HepG2 (cell line): ENCODE results near the gene ACAA2. TPM values are rescaled to one million over a fixed set of nuclear protein-coding genes. Genes with fewer than 3 reads are reported as not detected.

Experiments
- ARNT ChIP-seq: fragments of 450-650 bp; IDR thresholded peaks from 2 replicates; pipeline ENCODE4 v1.6.1; 2017
- ATM ChIP-seq: fragments of 450-650 bp; IDR thresholded peaks from 2 replicates; pipeline ENCODE4 v1.7.1; 2017; ENCODE audit warnings: mild to moderate bottlenecking, borderline replicate concordance
- ESRRA ChIP-seq: sonication (generic); formaldehyde crosslinking; IDR thresholded peaks from 2 replicates; pipeline ENCODE4 v1.5.1; 2020; ENCODE audit warnings: mild to moderate bottlenecking, low read depth, missing genetic modification reagents
- FOXJ3 ChIP-seq: sonication (generic); formaldehyde crosslinking; IDR thresholded peaks from 2 replicates; pipeline ENCODE4 v1.4.0; 2020; ENCODE audit warnings: missing genetic modification reagents, mild to moderate bottlenecking, borderline replicate concordance
- HES4 ChIP-seq: sonication (generic); formaldehyde crosslinking; IDR thresholded peaks from 2 replicates; pipeline ENCODE4 v1.9.0; 2021; ENCODE audit warnings: mild to moderate bottlenecking, missing genetic modification reagents, borderline replicate concordance
- NR3C1 ChIP-seq: sonication (generic); formaldehyde crosslinking; IDR thresholded peaks from 2 replicates; pipeline ENCODE4 v1.4.0; 2020; ENCODE audit warnings: missing genetic modification reagents
- PAXIP1 ChIP-seq: sonication (generic); formaldehyde crosslinking; conservative IDR thresholded peaks from 2 replicates; pipeline ENCODE4 v1.4.0; 2020; ENCODE audit warnings: mild to moderate bottlenecking, missing genetic modification reagents, moderate library complexity
- PITX1 ChIP-seq: sonication (generic); formaldehyde crosslinking; IDR thresholded peaks from 2 replicates; pipeline ENCODE4 v1.5.1; 2020; ENCODE audit warnings: mild to moderate bottlenecking, missing genetic modification reagents
- PRDM10 ChIP-seq: sonication (generic); formaldehyde crosslinking; IDR thresholded peaks from 2 replicates; pipeline ENCODE4 v1.4.0; 2020; ENCODE audit warnings: low read depth, missing genetic modification reagents
- THAP7 ChIP-seq: sonication (generic); formaldehyde crosslinking; IDR thresholded peaks from 2 replicates; pipeline ENCODE4 v1.8.1; 2023; ENCODE audit warnings: mild to moderate bottlenecking, missing genetic modification reagents
- ZC3H13 ChIP-seq: sonication (generic); formaldehyde crosslinking; IDR thresholded peaks from 2 replicates; pipeline ENCODE4 v1.8.1; 2023; ENCODE audit warnings: mild to moderate bottlenecking, missing genetic modification reagents, moderate library complexity
- ZFY ChIP-seq: sonication (generic); formaldehyde crosslinking; IDR thresholded peaks from 2 replicates; pipeline ENCODE4 v1.4.0; 2020; ENCODE audit warnings: missing genetic modification reagents
- ZHX1 ChIP-seq: sonication (generic); formaldehyde crosslinking; IDR thresholded peaks from 2 replicates; pipeline ENCODE4 v1.8.1; 2022; ENCODE audit warnings: low read depth, mild to moderate bottlenecking, missing genetic modification reagents
- ZNF20 ChIP-seq: sonication (generic); formaldehyde crosslinking; IDR thresholded peaks from 2 replicates; pipeline ENCODE4 v1.4.0; 2020; ENCODE audit warnings: mild to moderate bottlenecking, moderate library complexity, missing genetic modification reagents
- ZNF512 ChIP-seq: sonication (generic); formaldehyde crosslinking; IDR thresholded peaks from 2 replicates; pipeline ENCODE4 v1.4.0; 2020; ENCODE audit warnings: mild to moderate bottlenecking, missing genetic modification reagents
- polyA plus RNA-seq, 8 experiments: library from polyadenylated mRNA; depleted of rRNA in 3 of 8; stranded (reverse) in 7 of 8; unstranded in 1 of 8; fragments of >200 nt; fragmentation: Illumina TruSeq in 4 of 8; extraction: Trizol in 4 of 8; gene quantifications; 2 replicates each; pipeline versions ENCODE4 v1.2.1 to v1.2.3, GENCODE V29; 2011 to 2016; ENCODE audit warnings: low read depth in 4 of 8, missing spikeins in 1 of 8, mixed read lengths in 1 of 8; ENCODE audit not compliant: insufficient read depth in 1 of 8
- total RNA-seq, 5 experiments: library from RNA; depleted of rRNA; stranded (reverse); fragments of >200 nt; fragmentation: Illumina TruSeq; extraction: Trizol; gene quantifications; 2 replicates each; pipeline ENCODE4 v1.2.3, GENCODE V29; 2016; ENCODE audit warnings: low read depth in 1 of 5

Gene ACAA2
- total and polyA plus RNA-seq, 2 of the 13 experiments (the other 11 are each of a cell fraction or from before 2014, with no cell fraction given): 51.6 to 182 TPM

GRCh38 chr18:49813319-49814146 is at the start of gene ACAA2 (continued):
- peak; percentile 23; the same call in 1 of the 2 replicates for TF ChIP-seq ZHX1 (CRISPR knock-in tag)
- no peak for TF ChIP-seq ZC3H13 (CRISPR knock-in tag)
- TF ChIP-seq ARNT: no peak
- no peak for TF ChIP-seq NR3C1 (CRISPR knock-in tag)
- TF ChIP-seq ESRRA: peak; percentile 14; the same call in 1 of the 2 replicates
- no peak; the same call in 1 of the 2 replicates for TF ChIP-seq ZNF512 (CRISPR knock-in tag)
- peak; percentile 37; the same call in 1 of the 2 replicates for TF ChIP-seq HES4
- TF ChIP-seq PITX1 (CRISPR knock-in tag): peak; percentile 51; the same call in 1 of the 2 replicates
- peak; percentile 59; the same call in 1 of the 2 replicates for TF ChIP-seq FOXJ3 (CRISPR knock-in tag)
- no peak for TF ChIP-seq ATM
- peak; percentile 57; the same call in 1 of the 2 replicates for TF ChIP-seq PRDM10
- TF ChIP-seq ZNF20 (CRISPR knock-in tag): 0 out of 2 replicates have a peak, but pooled peaks have one; percentile 22
- TF ChIP-seq ZFY: peak; percentile 49
- TF ChIP-seq PAXIP1: peak; percentile 47
- TF ChIP-seq THAP7 (CRISPR knock-in tag): peak; percentile 71; the same call in 1 of the 2 replicates
